NT2/D1 (cell line): ENCODE results near the gene PIK3IP1.
A peak's percentile ranks its signal among the peaks of the same experiment; 100 is the strongest.

ENCODE experiments used
- DNase-seq: peaks from one replicate; pipeline ENCODE4 v3.0.0-alpha.2; 2011; ENCODE audit warnings: low read depth, low spot score
- H3K27me3 ChIP-seq: 2 replicates; pipeline ENCODE4 v1.6.0; 2011; ENCODE audit warnings: mild to moderate bottlenecking; ENCODE audit not compliant: insufficient read length, insufficient read depth
- H3K36me3 ChIP-seq: 2 replicates; pipeline ENCODE4 v1.6.1; 2011; ENCODE audit warnings: mild to moderate bottlenecking, low read length, mixed read lengths; ENCODE audit not compliant: insufficient read depth, insufficient read length
- H3K4me1 ChIP-seq: 2 replicates; pipeline ENCODE4 v1.5.1; 2011; ENCODE audit not compliant: insufficient read depth, insufficient read length
- H3K4me3 ChIP-seq: 2 replicates; pipeline ENCODE4 v1.5.1; 2011; ENCODE audit warnings: low read depth; ENCODE audit not compliant: insufficient read length
- H3K9ac ChIP-seq: 2 replicates; pipeline ENCODE4 v1.6.0; 2011; ENCODE audit warnings: low read depth; ENCODE audit not compliant: insufficient read length
- H3K9me3 ChIP-seq: 2 replicates; pipeline ENCODE4 v1.5.1; 2011; ENCODE audit warnings: mild to moderate bottlenecking, low read length; ENCODE audit not compliant: insufficient read depth
- SUZ12 ChIP-seq: IDR thresholded peaks from 2 replicates; pipeline ENCODE4 v1.6.1; 2011; ENCODE audit not compliant: insufficient read length, insufficient read depth; ENCODE audit errors: extremely low read depth
- YY1 ChIP-seq: IDR thresholded peaks from 2 replicates; pipeline ENCODE4 v1.6.1; 2011; ENCODE audit not compliant: insufficient read length, insufficient read depth
- ZNF274 ChIP-seq: IDR thresholded peaks from 2 replicates; pipeline ENCODE4 v1.6.1; 2011; ENCODE audit warnings: mild to moderate bottlenecking, low read depth, low read length

PIK3IP1 gene

DNA sequence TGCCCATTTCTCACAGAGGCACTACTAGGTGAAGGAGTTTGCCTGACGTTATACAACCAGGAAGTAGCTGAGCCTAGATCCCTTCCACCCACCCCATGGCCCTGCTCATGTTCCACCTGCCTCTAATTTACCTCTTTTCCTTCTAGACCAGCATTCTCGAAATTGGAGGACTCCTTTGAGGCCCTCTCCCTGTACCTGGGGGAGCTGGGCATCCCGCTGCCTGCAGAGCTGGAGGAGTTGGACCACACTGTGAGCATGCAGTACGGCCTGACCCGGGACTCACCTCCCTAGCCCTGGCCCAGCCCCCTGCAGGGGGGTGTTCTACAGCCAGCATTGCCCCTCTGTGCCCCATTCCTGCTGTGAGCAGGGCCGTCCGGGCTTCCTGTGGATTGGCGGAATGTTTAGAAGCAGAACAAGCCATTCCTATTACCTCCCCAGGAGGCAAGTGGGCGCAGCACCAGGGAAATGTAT, 14.1 kb downstream of the PIK3IP1 start:
- Histone ChIP-seq H3K9ac (no peak overlapping the region), H3K4me3 (no peak overlapping the region), H3K36me3 (peaks cover 57% of the 10 kb centered on the region), H3K27me3 (no peaks in the 10 kb centered on the region), H3K9me3 (no peaks in the 10 kb centered on the region), H3K4me1 (no peaks in the 10 kb centered on the region)
- DNase-seq = no peak
- TF ChIP-seq ZNF274 (no peak), YY1 (no peak), SUZ12 (no peak)

DNA sequence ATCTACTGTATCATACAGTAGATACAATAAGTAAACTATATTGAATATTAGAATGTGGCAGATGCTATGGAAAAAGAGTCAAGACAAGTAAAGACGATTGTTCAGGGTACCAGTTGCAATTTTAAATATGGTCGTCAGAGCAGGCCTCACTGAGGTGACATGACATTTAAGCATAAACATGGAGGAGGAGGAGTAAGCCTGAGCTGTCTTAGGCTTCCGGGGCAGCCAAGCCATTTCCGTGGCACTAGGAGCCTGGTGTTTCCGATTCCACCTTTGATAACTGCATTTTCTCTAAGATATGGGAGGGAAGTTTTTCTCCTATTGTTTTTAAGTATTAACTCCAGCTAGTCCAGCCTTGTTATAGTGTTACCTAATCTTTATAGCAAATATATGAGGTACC, 14.5 kb downstream of the PIK3IP1 start:
- H3K27me3 ChIP-seq = no peaks in the 10 kb centered on the region
- no peaks in the 10 kb centered on the region for H3K9me3 ChIP-seq
- no peak overlapping the region for H3K9ac ChIP-seq
- no peaks in the 10 kb centered on the region for H3K4me1 ChIP-seq
- no peak for DNase-seq
- TF ChIP-seq YY1 = no peak
- H3K4me3 ChIP-seq = no peak overlapping the region
- peaks cover 61% of the 10 kb centered on the region for H3K36me3 ChIP-seq

DNA sequence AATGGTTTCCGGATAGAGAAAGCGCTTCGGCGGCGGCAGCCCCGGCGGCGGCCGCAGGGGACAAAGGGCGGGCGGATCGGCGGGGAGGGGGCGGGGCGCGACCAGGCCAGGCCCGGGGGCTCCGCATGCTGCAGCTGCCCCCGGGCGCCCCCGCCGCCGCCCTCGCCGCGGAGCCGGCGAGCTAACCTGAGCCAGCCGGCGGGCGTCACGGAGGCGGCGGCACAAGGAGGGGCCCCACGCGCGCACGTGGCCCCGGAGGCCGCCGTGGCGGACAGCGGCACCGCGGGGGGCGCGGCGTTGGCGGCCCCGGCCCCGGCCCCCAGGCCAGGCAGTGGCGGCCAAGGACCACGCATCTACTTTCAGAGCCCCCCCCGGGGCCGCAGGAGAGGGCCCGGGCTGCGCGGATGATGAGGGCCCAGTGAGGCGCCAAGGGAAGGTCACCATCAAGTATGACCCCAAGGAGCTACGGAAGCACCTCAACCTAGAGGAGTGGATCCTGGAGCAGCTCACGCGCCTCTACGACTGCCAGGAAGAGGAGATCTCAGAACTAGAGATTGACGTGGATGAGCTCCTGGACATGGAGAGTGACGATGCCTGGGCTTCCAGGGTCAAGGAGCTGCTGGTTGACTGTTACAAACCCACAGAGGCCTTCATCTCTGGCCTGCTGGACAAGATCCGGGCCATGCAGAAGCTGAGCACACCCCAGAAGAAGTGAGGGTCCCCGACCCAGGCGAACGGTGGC, 15.7 kb downstream of the PIK3IP1 start:
- H3K27me3 ChIP-seq = no peaks in the 10 kb centered on the region
- no peak overlapping the region for H3K9ac ChIP-seq
- H3K9me3 ChIP-seq = no peaks in the 10 kb centered on the region
- H3K4me1 ChIP-seq = no peaks in the 10 kb centered on the region
- no peak for TF ChIP-seq SUZ12
- TF ChIP-seq ZNF274 = no peak
- no peak for TF ChIP-seq YY1
- H3K4me3 ChIP-seq = no peak overlapping the region
- no peak for DNase-seq
- H3K36me3 ChIP-seq = peaks cover 70% of the 10 kb centered on the region

DNA sequence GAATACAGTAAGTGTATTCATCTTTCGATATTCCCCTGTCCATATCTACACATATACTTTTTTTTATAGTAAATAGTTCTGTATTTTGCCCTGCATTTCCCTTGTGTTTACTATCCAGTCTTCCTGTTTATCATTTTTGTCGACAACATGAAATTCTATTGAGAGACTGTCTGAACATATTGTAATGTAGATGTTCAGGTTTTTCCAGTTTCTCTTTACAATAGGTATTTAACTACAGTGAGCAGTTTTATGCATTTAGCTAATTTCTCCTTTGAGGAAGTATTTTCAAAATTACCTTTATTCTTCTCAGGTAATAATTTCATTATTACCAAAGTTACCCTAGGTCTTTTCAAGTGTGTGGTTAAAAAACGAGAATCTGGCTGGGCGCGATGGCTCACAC, 16.7 kb downstream of the PIK3IP1 start:
- no peak for TF ChIP-seq SUZ12
- TF ChIP-seq YY1 = no peak
- no peak for TF ChIP-seq ZNF274
- Histone ChIP-seq H3K9me3 (no peaks in the 10 kb centered on the region), H3K4me1 (peaks cover 6% of the 10 kb centered on the region), H3K9ac (no peak overlapping the region), H3K36me3 (peaks cover 77% of the 10 kb centered on the region), H3K27me3 (no peaks in the 10 kb centered on the region), H3K4me3 (no peak overlapping the region)
- no peak for DNase-seq

DNA sequence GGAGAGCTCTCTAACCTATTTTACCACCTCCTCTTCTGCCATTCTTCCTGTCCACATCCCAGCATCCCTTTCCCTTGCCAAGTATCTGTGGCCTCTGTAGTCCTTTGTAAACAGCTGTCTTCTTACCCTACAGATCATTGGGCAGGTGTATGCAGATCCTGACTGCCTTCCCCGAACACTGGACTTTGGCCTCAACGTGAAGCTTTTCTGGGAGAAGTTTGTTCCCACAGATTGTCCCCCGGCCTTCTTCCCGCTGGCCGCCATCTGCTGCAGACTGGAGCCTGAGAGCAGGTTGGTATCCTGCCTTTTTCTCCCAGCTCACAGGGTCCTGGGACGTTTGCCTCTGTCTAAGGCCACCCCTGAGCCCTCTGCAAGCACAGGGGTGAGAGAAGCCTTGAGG, 17.3 kb downstream of the PIK3IP1 start:
- Histone ChIP-seq H3K9ac (no peak overlapping the region), H3K9me3 (no peaks in the 10 kb centered on the region), H3K27me3 (no peaks in the 10 kb centered on the region), H3K4me3 (no peak overlapping the region), H3K4me1 (peaks cover 8% of the 10 kb centered on the region), H3K36me3 (peaks cover 71% of the 10 kb centered on the region)
- DNase-seq = no peak
- TF ChIP-seq SUZ12 = no peak

DNA sequence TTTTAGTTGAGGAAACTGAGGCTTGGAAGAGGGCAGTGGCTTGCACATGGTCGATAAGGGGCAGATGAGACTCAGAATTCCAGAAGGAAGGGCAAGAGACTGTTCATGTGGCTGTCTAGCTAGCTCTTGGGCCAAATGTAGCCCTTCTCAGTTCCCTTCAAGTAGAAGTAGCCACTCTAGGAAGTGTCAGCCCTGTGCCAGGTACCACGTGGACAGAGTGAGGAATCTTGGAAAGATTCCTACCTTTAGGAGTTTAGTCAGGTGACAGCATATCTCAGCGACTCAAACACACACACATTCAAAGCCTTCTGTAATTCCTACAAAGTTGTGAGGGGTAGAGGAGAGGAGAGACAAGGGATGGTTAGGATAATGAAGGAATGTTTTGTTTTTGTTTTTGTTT, 18.3 kb downstream of the PIK3IP1 start:
- H3K27me3 ChIP-seq = no peaks in the 10 kb centered on the region
- peaks cover 66% of the 10 kb centered on the region for H3K36me3 ChIP-seq
- no peak overlapping the region for H3K4me3 ChIP-seq
- H3K9ac ChIP-seq = no peak overlapping the region
- no peaks in the 10 kb centered on the region for H3K9me3 ChIP-seq
- no peak for DNase-seq
- peaks cover 8% of the 10 kb centered on the region for H3K4me1 ChIP-seq
- TF ChIP-seq ZNF274 (no peak), SUZ12 (no peak), YY1 (no peak)

DNA sequence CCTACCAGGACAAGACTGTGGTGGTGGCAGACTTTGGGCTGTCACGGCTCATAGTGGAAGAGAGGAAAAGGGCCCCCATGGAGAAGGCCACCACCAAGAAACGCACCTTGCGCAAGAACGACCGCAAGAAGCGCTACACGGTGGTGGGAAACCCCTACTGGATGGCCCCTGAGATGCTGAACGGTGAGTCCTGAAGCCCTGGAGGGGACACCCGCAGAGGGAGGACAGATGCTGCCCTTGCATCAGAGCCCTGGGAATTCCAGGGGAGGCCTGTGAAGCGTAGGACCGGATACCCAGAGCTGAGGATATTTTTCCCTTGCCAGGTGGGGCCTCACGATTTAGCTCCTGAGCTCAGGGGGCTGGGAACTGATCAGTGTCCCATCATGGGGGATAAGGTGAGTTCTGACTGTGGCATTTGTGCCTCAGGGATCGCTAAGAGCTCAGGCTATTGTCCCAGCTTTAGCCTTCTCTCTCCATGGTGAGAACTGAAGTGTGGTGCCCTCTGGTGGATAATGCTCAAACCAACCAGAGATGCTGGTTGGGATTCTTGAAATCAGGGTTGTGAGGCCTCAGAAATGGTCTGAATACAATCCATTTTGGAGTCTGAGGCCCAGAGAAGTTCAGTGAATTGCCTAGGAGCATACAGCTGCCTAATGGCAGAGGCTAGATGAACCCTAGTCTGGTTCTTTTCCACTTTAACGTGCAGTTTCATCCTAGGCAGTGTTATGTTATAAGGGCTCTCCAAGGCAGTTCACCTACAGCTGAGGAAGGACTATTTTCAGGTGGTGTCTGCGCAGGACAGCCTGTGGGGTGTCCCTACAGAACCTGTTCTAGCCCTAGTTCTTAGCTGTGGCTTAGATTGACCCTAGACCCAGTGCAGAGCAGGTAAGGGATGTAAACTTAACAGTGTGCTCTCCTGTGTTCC, 19.5 kb downstream of the PIK3IP1 start:
- peaks cover 8% of the 10 kb centered on the region for H3K4me1 ChIP-seq
- peaks cover 63% of the 10 kb centered on the region for H3K36me3 ChIP-seq
- no peak overlapping the region for H3K9ac ChIP-seq
- peak; percentile 58 for DNase-seq
- H3K9me3 ChIP-seq = no peaks in the 10 kb centered on the region
- H3K4me3 ChIP-seq = no peak overlapping the region
- no peaks in the 10 kb centered on the region for H3K27me3 ChIP-seq
- no peak for TF ChIP-seq ZNF274
- TF ChIP-seq SUZ12 = no peak
- TF ChIP-seq YY1 = no peak
